KMS-11 (cell line): ENCODE data around the gene SDK1.

Experiments used
- H2AFZ ChIP-seq: fragments of 200-600 bp; sonication (generic); 2 replicates; pipeline ENCODE4 v1.6.1; 2016; ENCODE audit warnings: antibody characterized with exemption, mixed run types, low read depth
- H3K27ac ChIP-seq: fragments of 200-600 bp; sonication (generic); 2 replicates; pipeline ENCODE4 v1.6.1; 2016; ENCODE audit warnings: mild to moderate bottlenecking, mixed run types
- H3K27me3 ChIP-seq: fragments of 200-600 bp; sonication (generic); 2 replicates; pipeline ENCODE4 v1.6.1; 2017; ENCODE audit warnings: mild to moderate bottlenecking, low read depth, mixed run types, moderate library complexity; ENCODE audit not compliant: insufficient read depth
- H3K36me3 ChIP-seq: fragments of 200-600 bp; sonication (generic); 2 replicates; pipeline ENCODE4 v1.6.1; 2017; ENCODE audit warnings: mild to moderate bottlenecking, mixed run types; ENCODE audit not compliant: insufficient read depth
- H3K4me1 ChIP-seq: fragments of 200-600 bp; sonication (generic); 2 replicates; pipeline ENCODE4 v1.6.1; 2016; ENCODE audit warnings: mild to moderate bottlenecking, low read depth, mixed run types; ENCODE audit not compliant: poor library complexity, severe bottlenecking
- H3K4me2 ChIP-seq: fragments of 200-600 bp; sonication (generic); 2 replicates; pipeline ENCODE4 v1.7.0; 2016; ENCODE audit warnings: mild to moderate bottlenecking, mixed run types
- H3K4me3 ChIP-seq: fragments of 200-600 bp; sonication (generic); IDR thresholded peaks from 2 replicates; pipeline ENCODE4 v1.6.1; 2017; ENCODE audit warnings: low read depth, low read length, mixed read lengths; ENCODE audit not compliant: insufficient read depth
- H3K79me2 ChIP-seq: fragments of 200-600 bp; sonication (generic); 2 replicates; pipeline ENCODE4 v1.6.1; 2016; ENCODE audit warnings: low read depth, mixed run types; ENCODE audit not compliant: insufficient read depth
- H3K9ac ChIP-seq: fragments of 200-600 bp; sonication (generic); 2 replicates; pipeline ENCODE4 v1.6.1; 2016; ENCODE audit warnings: mild to moderate bottlenecking, mixed run types
- H4K20me1 ChIP-seq: fragments of 200-600 bp; sonication (generic); 2 replicates; pipeline ENCODE4 v1.6.1; 2016; ENCODE audit warnings: mild to moderate bottlenecking, mixed run types; ENCODE audit not compliant: insufficient read depth
- CTCF ChIP-seq: fragments of 200-600 bp; sonication (generic); conservative IDR thresholded peaks from 2 replicates; pipeline ENCODE4 v1.6.1; 2017; ENCODE audit warnings: low read depth, mild to moderate bottlenecking, antibody characterized with exemption, low read length, moderate library complexity, mixed read lengths

The SDK1 gene

DNA sequence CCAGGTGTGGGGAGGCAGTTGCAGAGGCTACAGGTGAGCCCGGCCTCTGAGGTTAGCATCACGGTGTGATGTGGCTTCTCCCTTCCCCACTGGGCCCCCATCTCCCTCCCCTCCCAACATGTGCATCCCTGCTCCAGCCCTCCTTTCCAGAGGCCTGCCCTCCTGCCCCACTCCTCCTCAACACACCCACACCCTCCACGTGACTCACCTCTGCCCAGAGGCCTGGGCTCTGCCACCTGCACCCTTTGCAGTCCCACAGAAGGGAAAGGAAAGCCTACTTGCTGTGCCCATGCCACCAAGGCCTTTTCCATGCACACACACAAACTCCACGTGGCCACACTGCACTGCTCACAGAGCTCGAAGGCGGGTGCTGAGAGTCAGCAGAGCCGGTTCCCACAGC is 880.4 kb downstream of the SDK1 start:
- Histone ChIP-seq H3K4me3 (no peak overlapping the region), H3K4me2 (no peak overlapping the region), H3K79me2 (no peaks in the 10 kb centered on the region), H3K9ac (no peak overlapping the region), H2AFZ (no peak overlapping the region), H3K4me1 (no peaks in the 10 kb centered on the region), H3K36me3 (no peaks in the 10 kb centered on the region), H3K27ac (no peak overlapping the region), H3K27me3 (peaks cover 4% of the 10 kb centered on the region; the same call in 1 of the 2 replicates), H4K20me1 (no peaks in the 10 kb centered on the region)
- TF ChIP-seq CTCF: no peak

- no peaks in the 10 kb centered on the region for H3K79me2 ChIP-seq
- no peak overlapping the region for H3K9ac ChIP-seq
- H3K27ac ChIP-seq: no peak overlapping the region
- no peak for TF ChIP-seq CTCF
- H2AFZ ChIP-seq: no peak overlapping the region
- no peaks in the 10 kb centered on the region for H4K20me1 ChIP-seq
- H3K4me2 ChIP-seq: no peak overlapping the region
- peaks cover 4% of the 10 kb centered on the region; the same call in 1 of the 2 replicates for H3K27me3 ChIP-seq
- H3K4me1 ChIP-seq: no peaks in the 10 kb centered on the region
- no peaks in the 10 kb centered on the region for H3K36me3 ChIP-seq
- H3K4me3 ChIP-seq: no peak overlapping the region
Observed at GRCh38 chr7:4182605-4183300, 881.7 kb downstream of the SDK1 start.

- H4K20me1 ChIP-seq: no peaks in the 10 kb centered on the region
- no peak overlapping the region for H3K27ac ChIP-seq
- no peaks in the 10 kb centered on the region for H3K36me3 ChIP-seq
- no peak overlapping the region for H3K4me2 ChIP-seq
- H3K4me3 ChIP-seq: no peak overlapping the region
- H3K9ac ChIP-seq: no peak overlapping the region
- no peak overlapping the region for H2AFZ ChIP-seq
- no peak for TF ChIP-seq CTCF
- H3K79me2 ChIP-seq: no peaks in the 10 kb centered on the region
- H3K27me3 ChIP-seq: peaks cover 4% of the 10 kb centered on the region; the same call in 1 of the 2 replicates
- H3K4me1 ChIP-seq: no peaks in the 10 kb centered on the region
Observed at GRCh38 chr7:4184653-4185052, 883.6 kb downstream of the SDK1 start.

DNA sequence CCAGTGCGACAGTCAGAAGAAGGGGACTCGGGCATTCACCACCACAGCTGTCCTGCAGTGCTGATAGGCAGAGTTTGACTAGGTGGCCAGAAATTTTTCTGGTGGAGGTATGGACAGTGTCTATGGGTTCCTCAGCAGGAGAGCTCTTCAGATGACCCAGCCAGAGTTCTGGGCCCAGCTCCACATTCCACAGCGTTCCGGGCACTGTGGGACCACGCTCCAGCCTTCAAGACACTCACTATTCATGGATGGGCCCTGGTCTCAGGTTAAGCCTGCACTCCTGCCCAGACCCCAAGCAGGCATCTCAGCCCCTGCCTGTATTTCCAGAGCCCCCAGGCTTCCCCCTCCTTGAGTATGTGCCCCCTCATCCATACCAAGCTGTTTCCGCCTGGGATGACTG is 884.1 kb downstream of the SDK1 start:
- Histone ChIP-seq H3K4me1 (no peaks in the 10 kb centered on the region), H3K79me2 (no peaks in the 10 kb centered on the region), H3K4me2 (no peak overlapping the region), H4K20me1 (no peaks in the 10 kb centered on the region), H3K27me3 (peaks cover 4% of the 10 kb centered on the region; the same call in 1 of the 2 replicates), H3K36me3 (no peaks in the 10 kb centered on the region), H3K9ac (no peak overlapping the region), H2AFZ (no peak overlapping the region), H3K27ac (no peak overlapping the region), H3K4me3 (no peak overlapping the region)
- no peak for TF ChIP-seq CTCF
